HG02642 (cell line): ENCODE measurements around the gene PLEKHH3.
"Not testable (repeated sequence)": the region's sequence is repeated elsewhere in the genome, so short reads cannot be mapped to it uniquely, and the experiment has no call there.

Source experiments
- ATAC-seq: cut with Tn5 transposase; IDR thresholded peaks from one replicate; pipeline ENCODE4 v1.9.1; 2021; ENCODE audit warnings: mild to moderate bottlenecking; ENCODE audit not compliant: unreplicated experiment, poor library complexity

PLEKHH3 gene

GRCh38 chr17:42640121-42640520 lies 36.7 kb downstream of the PLEKHH3 start:
- ATAC-seq: no peak

- no peak for ATAC-seq
These were observed 37.2 kb downstream of the PLEKHH3 start for GRCh38 chr17:42639525-42640113.

- no peak for ATAC-seq
These were observed 43.8 kb downstream of the PLEKHH3 start for GRCh38 chr17:42632949-42633444.

- ATAC-seq: no peak
These were observed 47.3 kb downstream of the PLEKHH3 start for GRCh38 chr17:42629411-42630009.

GRCh38 chr17:42627032-42627764 lies 49.6 kb downstream of the PLEKHH3 start:
- not testable (repeated sequence) for ATAC-seq

GRCh38 chr17:42623732-42624596 lies 52.8 kb downstream of the PLEKHH3 start:
- ATAC-seq: no peak

GRCh38 chr17:42623271-42623670 lies 53.5 kb downstream of the PLEKHH3 start:
- ATAC-seq: no peak

- ATAC-seq: not testable (repeated sequence)
These were observed 54.8 kb downstream of the PLEKHH3 start for GRCh38 chr17:42621987-42622386.

- peak; percentile 78 for ATAC-seq
These were observed 58.2 kb downstream of the PLEKHH3 start for GRCh38 chr17:42618442-42619150.

- peak; percentile 22 for ATAC-seq
These were observed 58.8 kb downstream of the PLEKHH3 start for GRCh38 chr17:42617956-42618431.
